Large intestine (tissue), 3 donors: Measurements from ENCODE around the gene GIPC1. TPM values are rescaled to one million over a fixed set of nuclear protein-coding genes. Genes with fewer than 3 reads are reported as not detected.
A peak's percentile ranks its signal among the peaks of the same experiment; 100 is the strongest.

Source experiments
- DNase-seq, 2 donors: peaks; one replicate each; pipeline versions ENCODE4 v3.0.0 to v3.0.0-alpha.2; 2013
- H3K27ac ChIP-seq: one replicate; pipeline ENCODE4 v1.5.1; 2013; ENCODE audit warnings: low read length
- H3K27me3 ChIP-seq: 2 replicates; pipeline ENCODE4 v1.6.1; 2013; ENCODE audit warnings: low read length; ENCODE audit not compliant: control insufficient read depth, insufficient read depth
- H3K36me3 ChIP-seq: 2 replicates; pipeline ENCODE4 v1.6.1; 2013; ENCODE audit warnings: low read length; ENCODE audit not compliant: control insufficient read depth, insufficient read depth
- H3K4me1 ChIP-seq: one replicate; pipeline ENCODE4 v1.6.1; 2013; ENCODE audit warnings: low read length; ENCODE audit not compliant: control insufficient read depth, insufficient read depth
- H3K4me3 ChIP-seq: one replicate; pipeline ENCODE4 v1.5.1; 2013; ENCODE audit warnings: low read length
- H3K9me3 ChIP-seq: one replicate; pipeline ENCODE4 v1.6.1; 2013; ENCODE audit warnings: mild to moderate bottlenecking, low read depth, low read length, moderate library complexity; ENCODE audit not compliant: control insufficient read depth
- WGBS: methylation state at CpG from one replicate; pipeline ENCODE4 v1.1.5; 2013; ENCODE audit warnings: low lambda C conversion rate; ENCODE audit not compliant: insufficient coverage; 5-methylcytosine and 5-hydroxymethylcytosine counted together
- polyA plus RNA-seq: library from polyadenylated mRNA; unstranded; fragments of 120-200 nt; gene quantifications from one replicate; pipeline ENCODE4 v1.2.1, GENCODE V29; 2013

GIPC1 gene
- polyA plus RNA-seq, 1 donor = 43.7 TPM

DNA sequence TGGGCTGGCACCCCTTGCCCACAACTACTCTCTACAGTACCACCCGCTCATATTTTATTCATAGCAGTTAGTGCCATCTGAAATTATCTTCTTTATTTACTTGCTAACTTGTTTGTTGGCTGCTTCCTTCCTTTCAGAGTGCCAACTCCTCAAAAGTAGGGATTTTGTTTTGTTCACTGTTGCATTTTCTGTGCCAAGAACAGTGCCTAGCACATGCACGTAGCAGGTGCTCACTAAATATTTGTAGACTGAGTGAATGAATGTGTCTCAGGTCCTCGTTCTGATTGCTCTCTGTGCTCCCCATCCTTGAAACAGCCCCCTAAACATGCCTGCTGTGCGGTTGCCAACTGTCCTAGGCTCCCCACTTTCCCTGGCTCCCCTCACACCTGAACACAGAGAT is 1.5 kb downstream of the GIPC1 start:
- WGBS = no CpG with 5 or more reads among the region's 4 CpGs
- no peak overlapping the region for H3K4me3 ChIP-seq
- peaks cover 26% of the 10 kb centered on the region for H3K4me1 ChIP-seq
- peaks cover 9% of the 10 kb centered on the region for H3K36me3 ChIP-seq
- H3K27me3 ChIP-seq = no peaks in the 10 kb centered on the region
- DNase-seq = no peak
- H3K9me3 ChIP-seq = no peaks in the 10 kb centered on the region
- H3K27ac ChIP-seq = no peak overlapping the region

DNA sequence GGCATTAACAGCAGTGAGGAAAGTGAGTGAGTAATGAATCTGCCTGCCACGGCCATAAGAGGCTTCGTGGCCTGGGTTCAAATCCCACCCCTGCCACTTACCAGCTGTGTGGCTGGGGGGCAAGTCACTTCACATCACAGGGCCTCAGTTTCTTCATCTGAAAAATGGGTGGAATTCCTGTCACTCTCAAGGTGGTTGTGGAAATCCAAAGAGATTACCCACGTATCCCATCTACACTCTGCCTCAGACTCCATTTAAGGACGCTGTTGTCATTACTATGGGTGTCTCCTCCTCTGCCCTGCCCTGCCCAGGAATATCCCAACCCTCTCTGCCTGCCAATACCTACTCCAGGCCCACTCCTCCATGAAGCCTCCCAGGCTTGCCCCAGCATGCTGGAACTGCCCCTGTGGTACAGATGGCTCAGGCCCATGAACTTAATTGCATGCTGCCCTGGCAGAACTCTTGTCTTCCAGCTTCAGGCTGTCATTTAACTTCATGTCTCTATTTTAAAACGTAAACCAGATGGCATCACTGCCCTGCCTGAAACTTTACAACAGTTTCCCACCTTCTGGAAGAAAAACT is 3.1 kb downstream of the GIPC1 start:
- DNase-seq = no peak
- Histone ChIP-seq H3K36me3 (peaks cover 18% of the 10 kb centered on the region), H3K9me3 (no peaks in the 10 kb centered on the region), H3K4me1 (peaks cover 23% of the 10 kb centered on the region), H3K4me3 (no peak overlapping the region), H3K27ac (no peak overlapping the region), H3K27me3 (no peaks in the 10 kb centered on the region)
- WGBS = no CpG with 5 or more reads among the region's 5 CpGs

DNA sequence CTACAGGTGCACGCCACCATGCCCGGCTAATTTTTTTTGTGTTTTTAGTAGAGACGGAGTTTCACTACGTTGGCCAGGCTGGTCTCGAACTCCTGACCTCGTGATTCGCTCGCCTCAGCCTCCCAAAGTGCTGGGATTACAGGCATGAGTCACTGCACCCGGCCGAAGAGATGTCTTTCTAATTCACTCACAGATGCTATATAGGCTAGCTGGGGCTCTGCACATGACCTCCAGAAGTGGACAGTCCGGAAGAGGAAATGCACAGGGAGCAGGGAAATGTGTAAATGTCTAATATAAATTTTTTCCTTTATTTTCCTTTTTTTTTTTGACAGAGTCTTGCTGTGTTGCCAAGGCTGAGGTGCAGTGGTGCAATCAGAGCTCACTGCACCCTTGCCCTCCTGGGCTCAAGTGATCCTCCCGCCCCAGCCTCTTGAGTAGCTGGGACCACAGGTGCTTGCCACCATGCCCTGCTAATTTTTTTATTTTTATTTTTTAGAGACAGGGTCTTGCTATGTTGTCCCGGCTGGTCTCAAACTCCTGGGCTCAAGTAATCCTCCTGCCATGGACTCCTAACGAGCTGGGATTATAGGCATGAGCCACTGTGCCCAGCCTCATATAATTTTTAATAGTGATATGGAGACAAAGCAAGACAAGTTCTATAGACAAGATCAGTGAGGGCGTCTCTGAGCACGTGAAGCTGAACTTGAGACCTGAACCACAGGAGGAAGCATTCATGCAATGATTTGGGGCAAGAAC is 8.4 kb downstream of the GIPC1 start:
- Histone ChIP-seq H3K27me3 (no peaks in the 10 kb centered on the region), H3K9me3 (no peaks in the 10 kb centered on the region), H3K4me1 (no peaks in the 10 kb centered on the region), H3K27ac (no peak overlapping the region), H3K4me3 (no peak overlapping the region), H3K36me3 (peaks cover 27% of the 10 kb centered on the region)
- DNase-seq = no peak
- WGBS = 100% methylated on average over 3 of the region's 16 CpGs

DNA sequence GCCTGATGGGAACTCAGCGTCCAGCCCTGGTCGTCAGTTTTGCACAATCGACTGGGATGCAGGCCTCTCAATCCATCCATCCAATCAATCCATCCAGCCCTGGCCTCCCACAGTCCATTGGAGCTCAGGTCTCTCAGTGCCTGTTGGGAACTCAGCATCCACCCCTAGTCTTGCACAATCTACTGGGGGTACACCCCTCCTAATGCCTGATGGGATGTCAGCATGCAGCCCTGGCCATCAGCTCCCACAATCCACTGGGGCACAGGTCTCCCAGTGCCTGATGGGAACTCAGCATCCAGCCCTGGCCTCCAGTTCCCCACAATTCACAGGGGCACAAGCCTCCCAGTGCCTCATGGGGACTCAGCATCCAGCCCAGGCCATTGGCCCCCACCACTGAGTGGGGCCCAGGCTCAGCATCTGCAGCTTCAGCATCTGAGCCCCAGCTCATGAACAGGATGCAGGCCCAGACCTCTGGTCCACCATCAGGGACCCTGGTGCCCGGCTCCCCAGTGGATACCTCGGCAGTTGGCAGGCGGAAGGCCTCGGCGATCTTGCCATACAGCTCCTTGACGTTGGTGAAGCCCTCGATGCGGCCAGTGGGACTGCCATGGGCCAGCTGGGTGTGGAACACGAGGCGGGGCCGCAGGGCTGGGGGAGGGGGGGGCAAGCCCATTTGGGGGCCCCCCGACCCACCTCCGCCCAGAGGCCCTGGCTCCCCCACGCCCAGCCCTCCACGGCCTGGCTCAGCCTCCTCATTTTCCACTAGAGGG is 13.6 kb downstream of the GIPC1 start:
- Histone ChIP-seq H3K27ac (no peak overlapping the region), H3K9me3 (no peaks in the 10 kb centered on the region), H3K4me3 (no peak overlapping the region), H3K4me1 (peaks cover 2% of the 10 kb centered on the region), H3K27me3 (no peaks in the 10 kb centered on the region), H3K36me3 (peaks cover 43% of the 10 kb centered on the region)
- DNase-seq = no peak
- WGBS = no CpG with 5 or more reads among the region's 18 CpGs

DNA sequence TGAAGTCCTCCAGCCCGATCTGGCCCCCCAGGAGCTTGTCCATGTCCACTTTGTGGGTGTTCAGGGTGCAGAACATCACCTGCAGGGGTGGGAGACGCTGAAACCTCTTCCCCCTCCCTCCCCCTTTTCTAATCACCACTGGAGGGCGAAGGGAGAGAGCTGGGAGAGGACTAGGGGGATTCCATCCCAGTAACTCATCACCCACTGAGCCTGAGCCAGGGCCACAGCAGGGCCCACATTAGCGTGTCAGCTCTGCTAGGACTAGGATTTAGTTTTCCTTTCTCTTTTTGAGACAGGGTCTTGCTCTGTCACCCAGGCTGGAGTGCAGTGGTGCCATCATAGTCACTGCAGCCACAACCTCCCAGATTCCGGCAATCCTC is 15.2 kb downstream of the GIPC1 start:
- no peak for DNase-seq
- Histone ChIP-seq H3K27ac (no peak overlapping the region), H3K27me3 (no peaks in the 10 kb centered on the region), H3K4me3 (no peak overlapping the region), H3K4me1 (peaks cover 2% of the 10 kb centered on the region), H3K36me3 (peaks cover 40% of the 10 kb centered on the region), H3K9me3 (no peaks in the 10 kb centered on the region)
- no CpG with 5 or more reads among the region's 5 CpGs for WGBS

DNA sequence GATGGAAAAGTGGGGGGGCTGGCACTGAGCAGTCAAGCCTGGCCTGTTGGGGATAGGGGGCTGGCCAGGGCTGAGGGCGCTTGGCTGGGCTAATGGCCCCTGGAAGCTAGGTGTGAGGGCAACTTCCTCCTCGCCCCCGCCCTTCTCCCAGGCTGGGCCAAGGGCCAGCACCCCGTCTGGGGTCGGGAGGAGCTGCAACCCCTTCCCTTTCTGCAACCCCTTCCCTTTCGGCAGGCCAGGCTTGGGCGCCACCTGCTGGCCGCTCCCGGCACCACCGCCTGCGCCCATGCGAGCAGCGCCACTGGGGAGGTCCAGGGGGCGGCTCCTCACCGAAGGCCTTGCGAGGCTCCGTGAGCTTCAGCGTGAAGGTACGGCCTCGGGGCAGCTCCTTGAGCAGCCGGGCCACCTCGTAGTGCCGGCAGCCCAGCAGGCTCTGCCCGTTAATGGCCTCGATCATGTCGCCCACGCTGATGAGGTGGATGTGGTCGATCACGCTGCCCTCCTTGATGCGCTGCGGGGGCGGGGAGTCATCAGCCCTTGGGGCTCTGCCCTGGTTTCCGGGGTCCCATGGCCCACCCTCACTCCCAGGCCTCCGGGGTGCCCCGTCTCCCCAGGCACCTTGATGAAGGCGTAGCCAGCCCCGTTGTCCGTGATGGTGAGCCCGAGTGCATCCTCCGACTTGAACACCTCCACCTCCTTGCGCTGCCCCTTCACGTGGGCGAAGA is 15.8 kb downstream of the GIPC1 start:
- H3K4me3 ChIP-seq = no peak overlapping the region
- WGBS = no CpG with 5 or more reads among the region's 43 CpGs
- DNase-seq = no peak
- peaks cover 40% of the 10 kb centered on the region for H3K36me3 ChIP-seq
- H3K27ac ChIP-seq = no peak overlapping the region
- H3K27me3 ChIP-seq = peaks cover 4% of the 10 kb centered on the region
- no peaks in the 10 kb centered on the region for H3K9me3 ChIP-seq
- H3K4me1 ChIP-seq = peaks cover 2% of the 10 kb centered on the region

DNA sequence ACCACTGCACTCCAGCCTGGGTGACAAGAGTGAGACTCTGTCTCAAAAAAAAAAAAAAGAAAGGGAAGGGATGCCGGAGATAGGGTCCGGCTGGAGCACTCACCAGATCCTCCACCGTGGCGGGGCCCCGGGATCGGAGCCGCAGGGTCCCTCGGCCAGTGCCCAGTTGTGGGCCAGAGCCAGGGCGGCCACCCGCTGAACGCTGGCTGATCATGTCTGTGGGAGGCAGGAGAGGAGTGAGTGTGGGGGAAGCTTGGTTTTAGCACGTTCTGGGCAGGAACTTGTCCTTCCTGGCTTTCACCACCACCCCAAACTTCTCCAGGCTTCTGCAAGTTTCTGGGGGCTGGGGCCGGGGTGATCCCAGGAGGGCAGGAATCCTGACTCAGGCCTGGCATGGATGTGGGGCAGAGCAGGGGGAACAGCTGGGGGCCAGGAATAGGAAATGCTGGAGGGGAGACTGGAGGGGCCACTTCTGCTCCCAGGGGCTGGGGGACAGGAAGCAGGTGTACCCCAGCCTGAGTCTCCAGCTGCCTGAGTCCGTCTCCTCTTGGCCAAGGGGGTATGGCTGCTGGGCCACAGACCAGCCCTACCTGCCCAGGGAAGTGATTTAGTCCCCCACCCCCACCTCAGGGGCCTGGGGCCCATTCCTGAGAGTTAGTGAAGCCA is 16.5 kb downstream of the GIPC1 start:
- H3K4me1 ChIP-seq = peaks cover 5% of the 10 kb centered on the region
- WGBS = no CpG with 5 or more reads among the region's 14 CpGs
- peaks cover 11% of the 10 kb centered on the region for H3K27me3 ChIP-seq
- no peak overlapping the region for H3K27ac ChIP-seq
- DNase-seq = no peak
- no peaks in the 10 kb centered on the region for H3K9me3 ChIP-seq
- no peak overlapping the region for H3K4me3 ChIP-seq
- peaks cover 40% of the 10 kb centered on the region for H3K36me3 ChIP-seq

DNA sequence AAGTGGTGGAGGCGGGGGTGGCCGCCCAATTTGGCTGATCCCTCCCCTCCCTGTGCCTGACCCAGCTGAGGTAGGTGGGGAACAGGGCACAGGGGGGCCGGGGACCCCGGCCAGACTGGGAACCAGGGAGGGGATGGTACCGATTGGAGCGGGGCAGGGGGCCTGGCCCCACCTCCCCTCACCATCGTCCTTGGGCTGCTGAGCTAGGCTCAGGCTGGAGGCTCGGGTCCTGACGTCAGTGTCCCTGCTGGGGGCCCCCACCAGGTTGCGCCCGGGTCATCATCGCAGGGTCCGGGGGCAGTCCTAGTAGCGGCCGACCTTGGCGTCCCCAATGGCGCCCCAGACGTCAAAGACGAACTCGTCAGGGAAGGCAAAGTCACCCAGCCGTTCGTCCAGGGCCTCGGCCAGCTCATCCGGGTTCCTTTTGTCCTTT is 17.8 kb downstream of the GIPC1 start:
- Histone ChIP-seq H3K27me3 (peaks cover 18% of the 10 kb centered on the region), H3K9me3 (no peaks in the 10 kb centered on the region), H3K27ac (no peak overlapping the region), H3K4me1 (peaks cover 5% of the 10 kb centered on the region), H3K36me3 (peaks cover 40% of the 10 kb centered on the region), H3K4me3 (no peak overlapping the region)
- WGBS = no CpG with 5 or more reads among the region's 24 CpGs
- DNase-seq = no peak

DNA sequence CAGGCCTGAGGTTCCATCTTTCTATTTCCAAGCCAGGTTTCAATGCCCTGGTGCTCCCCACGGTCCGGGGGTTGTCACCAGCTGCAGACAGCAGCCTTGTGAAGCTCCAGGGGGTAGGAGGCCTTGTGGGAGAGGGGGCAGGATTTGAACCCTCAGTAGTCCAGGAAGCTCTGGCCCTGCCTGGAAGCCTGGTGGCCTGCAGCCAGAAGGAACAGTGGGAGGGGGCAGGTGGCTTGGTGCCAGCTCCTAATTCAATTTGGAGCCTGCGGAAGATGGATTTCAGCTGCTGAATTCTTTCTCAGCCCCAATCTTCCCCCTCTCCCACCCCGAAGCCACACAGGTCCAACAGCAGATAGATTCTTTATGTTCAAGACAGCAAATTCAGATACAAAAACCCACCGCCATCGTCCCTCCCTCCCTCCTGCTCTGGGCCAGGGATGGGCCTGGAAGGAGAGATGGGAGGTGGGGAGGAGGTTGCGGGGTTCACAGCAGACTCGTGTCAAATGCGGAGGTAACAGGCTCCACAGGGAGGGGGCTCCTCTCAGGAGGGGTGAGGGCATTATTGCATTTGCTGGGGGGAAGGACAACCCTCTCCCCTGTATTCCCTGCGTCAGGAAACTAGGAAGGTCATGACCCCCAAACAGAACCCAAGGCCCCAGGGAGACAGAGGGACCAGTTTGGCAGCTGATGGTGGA is 18.4 kb downstream of the GIPC1 start:
- H3K4me3 ChIP-seq = no peak overlapping the region
- peaks cover 36% of the 10 kb centered on the region for H3K36me3 ChIP-seq
- peaks cover 9% of the 10 kb centered on the region for H3K4me1 ChIP-seq
- no peaks in the 10 kb centered on the region for H3K9me3 ChIP-seq
- peaks cover 24% of the 10 kb centered on the region for H3K27me3 ChIP-seq
- no CpG with 5 or more reads among the region's 10 CpGs for WGBS
- peak overlapping the region; percentile 17 for H3K27ac ChIP-seq
- DNase-seq = peak in 1 of 2 donors; percentile 41
